Measurements from ENCODE around the gene BCDIN3D.

The BCDIN3D gene

GRCh38 chr12:49821373-49822287, 21.3 kb downstream of the BCDIN3D start:
- no peak for DNase-seq

DNA sequence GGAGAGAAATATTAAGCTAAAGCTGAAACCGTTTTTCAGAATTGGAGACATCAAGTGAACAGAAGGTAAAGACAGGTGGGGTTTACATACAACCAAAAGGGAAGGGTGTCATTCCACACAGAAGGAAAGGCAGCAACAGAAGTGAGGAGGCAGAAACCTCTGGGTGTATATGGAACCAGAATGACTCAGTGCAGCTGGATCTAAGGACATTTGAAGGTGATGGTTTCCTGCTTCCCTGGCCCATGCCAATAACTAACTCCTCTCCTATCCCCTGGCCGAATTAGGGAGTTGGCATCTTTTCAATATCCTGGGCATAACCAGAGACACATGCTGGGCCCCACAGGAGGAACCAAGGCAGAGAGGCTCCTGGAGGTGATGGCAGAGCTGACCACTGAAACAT, 23.1 kb downstream of the BCDIN3D start:
- DNase-seq: no peak

DNA sequence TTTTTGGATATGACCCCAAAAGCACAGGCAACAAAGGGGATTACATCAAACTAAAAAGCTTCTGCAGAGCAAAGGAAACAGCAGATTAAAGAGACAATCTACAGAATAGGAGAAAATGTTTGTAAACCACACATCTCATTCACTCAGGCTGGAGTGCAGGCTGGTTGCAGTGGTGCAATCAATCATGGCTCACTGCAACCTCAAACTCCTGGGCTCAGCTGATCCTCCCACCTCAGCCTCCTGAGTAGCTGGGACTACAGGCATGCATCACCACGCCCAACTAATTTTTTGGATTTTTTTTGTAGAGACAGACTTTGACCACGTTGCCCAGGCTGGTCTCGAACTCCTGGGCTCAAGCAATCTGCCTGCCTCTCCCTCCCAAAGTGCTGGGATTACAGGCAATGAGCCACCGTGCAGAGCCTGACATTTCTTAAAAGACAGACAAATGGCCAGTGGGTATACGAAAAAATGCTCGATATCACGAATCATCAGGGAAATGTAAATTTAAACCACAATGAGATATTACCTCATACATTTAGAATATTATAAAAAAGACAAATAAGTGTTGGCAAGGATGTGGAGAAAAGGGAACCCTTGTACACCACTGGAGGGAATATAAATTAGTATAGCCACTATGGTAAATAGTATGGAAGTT, 24.5 kb downstream of the BCDIN3D start:
- DNase-seq: no peak

DNA sequence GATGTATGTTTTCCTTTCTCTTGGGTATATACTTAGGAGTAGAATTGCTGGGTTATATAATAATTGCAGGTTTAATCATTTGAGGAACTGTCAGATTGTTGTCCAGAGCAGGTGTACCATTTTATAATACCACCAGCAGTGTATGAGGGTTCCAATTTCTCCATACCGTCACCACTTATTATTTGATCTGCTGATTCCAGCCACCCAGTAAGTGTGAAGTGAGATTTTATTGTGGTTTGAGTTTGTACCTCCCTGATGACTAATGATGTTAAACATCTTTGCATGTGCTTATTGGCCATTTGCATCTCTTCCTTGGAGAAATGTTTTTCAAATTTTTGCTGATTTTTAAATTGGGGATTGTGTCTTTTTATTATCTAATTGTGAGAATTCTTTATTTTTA, 29.8 kb downstream of the BCDIN3D start:
- DNase-seq: no peak

GRCh38 chr12:49811961-49812401, 30.9 kb downstream of the BCDIN3D start:
- no peak for DNase-seq

DNA sequence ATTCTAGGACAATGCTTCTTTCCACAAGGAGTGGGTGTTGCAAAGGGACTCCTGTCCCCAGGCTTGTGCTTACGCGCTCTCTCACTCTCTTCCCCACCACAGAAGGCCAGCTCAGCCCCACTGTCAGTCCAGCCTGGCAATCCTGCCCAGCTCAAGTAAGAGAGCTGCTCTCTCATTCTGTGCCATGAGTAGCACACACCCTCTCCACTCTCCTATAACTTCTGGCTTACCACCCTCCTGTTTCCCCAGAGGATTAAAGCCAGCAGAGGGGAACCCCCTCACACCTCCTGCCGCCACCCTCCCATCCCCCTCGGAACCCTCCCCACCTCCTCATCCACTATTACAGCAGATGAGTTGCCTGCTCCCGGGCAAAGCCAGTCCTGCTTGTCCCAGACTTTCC, 31.8 kb downstream of the BCDIN3D start:
- no peak for DNase-seq

DNA sequence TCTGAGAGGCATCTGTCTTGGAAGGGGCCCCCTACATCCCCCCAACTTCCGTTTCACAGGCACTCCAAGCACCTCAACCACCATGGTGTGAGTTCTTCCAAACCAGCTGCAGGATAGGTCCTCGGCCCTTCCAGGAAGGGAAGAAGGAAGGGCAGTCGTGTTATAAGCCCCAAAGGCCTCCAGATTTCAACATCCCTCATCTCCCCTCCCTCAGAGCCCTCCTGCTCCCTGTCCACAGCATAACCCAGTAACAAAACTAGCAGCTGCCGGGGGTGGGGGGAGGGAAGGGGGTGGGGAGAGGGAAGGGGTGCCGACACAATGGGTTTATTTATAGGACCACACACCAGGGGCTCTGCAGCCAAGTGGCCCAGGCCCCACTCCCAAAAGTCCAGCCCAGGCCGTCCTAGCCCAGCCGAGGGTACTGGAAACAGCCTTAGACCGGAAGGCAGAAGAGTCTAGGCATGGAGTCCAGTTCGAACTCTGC, 33.0 kb downstream of the BCDIN3D start:
- no peak for DNase-seq

DNA sequence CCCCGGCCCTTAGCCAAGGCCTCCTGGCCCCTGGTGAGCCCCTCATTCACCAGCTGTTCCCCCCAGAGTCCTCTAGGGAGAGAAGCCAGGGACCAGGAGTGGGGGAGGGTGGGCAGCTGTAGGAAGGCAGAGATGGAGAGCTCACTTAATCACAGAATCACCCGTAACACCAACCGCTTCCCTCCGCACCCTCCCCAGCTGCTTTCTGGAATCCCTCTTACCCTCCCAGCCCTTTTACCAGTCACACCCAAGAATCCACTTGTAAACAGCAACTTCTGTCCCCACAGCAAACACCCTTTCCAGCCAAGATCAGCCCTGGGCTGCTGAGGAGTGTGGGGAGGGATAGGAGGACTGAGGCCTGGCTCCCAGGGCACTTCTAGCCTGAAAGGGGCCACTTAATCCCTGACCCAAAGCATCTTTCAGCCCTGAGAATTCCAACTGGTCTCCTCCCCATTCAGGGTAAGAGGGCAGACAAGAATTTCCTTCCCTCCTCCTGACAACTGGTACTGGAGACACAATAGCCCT, 33.5 kb downstream of the BCDIN3D start:
- peak; percentile 37 for DNase-seq

GRCh38 chr12:49808686-49809380, 34.1 kb downstream of the BCDIN3D start:
- peak; percentile 54 for DNase-seq

DNA sequence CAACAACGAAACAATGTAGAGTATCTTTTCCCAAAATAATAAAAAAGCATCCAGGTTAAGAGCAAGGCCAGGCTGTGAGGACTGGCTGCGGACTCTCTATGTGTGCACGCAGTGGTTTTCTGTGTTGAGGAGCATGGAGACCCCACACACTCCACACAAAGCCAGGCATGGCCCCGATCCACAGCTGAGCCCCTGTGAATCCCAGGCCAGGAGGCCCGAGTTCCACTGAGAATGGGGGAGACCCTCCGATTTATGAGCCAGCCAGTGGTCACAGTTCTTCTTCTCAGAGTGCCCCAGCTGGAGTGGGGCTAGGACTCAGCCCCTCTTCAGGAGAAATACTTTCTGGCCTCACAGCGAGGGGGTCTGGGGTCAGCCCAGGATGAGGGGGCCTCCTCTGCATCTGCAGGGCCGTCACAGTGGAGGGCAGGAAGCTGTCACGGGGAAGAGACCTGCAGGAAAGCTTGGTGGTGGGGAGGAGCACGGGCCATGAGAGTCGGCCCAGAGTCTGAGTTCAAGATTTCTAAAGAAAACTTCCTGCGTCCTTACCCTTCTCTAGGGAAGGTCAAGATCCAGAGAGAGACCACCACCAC, 34.8 kb downstream of the BCDIN3D start:
- DNase-seq: no peak

DNA sequence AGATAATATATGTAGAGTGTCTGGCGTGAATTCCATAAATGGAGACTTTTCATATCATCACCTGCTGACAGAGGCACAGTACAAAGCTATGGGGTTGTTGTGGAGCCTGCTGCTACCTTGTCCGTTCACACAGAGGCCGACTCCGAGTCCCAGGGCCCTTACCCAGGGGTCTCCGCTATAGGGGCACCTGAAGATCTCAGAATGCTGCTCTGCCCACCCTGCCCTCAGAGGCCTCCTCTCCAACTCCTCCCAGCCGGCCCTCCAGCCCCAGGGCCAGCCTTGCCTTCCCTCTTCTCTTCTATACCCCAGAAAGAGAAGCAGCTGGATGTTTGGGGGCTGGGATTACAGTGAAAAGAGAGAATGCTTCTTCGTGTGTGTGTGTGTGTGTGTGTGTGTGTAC, 36.0 kb downstream of the BCDIN3D start:
- DNase-seq: no peak

- DNase-seq: no peak
Observed at GRCh38 chr12:49806321-49806813, 36.5 kb downstream of the BCDIN3D start.

GRCh38 chr12:49805409-49805808, 37.5 kb downstream of the BCDIN3D start:
- no peak for DNase-seq

DNA sequence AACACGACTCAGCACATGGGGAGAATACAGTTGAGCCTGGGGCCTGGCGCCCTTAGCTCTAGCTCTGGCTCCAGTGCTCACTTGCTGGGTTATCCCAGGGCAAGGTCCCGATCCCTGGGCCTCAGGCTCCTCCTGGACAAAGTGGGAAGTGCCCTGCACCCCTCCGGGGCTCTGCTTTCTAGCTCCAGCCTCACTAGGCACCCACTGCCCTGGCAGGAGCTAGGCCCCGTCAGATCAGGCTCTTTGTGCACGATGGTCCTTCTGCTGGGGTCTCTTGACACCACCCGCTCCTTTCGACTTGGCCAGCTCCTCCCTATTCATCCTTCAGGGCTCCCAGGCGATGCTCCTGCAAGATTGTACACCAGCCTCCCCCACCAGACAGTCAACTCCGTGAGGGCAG, 38.1 kb downstream of the BCDIN3D start:
- no peak for DNase-seq

- no peak for DNase-seq
Observed at GRCh38 chr12:49803693-49804450, 39.0 kb downstream of the BCDIN3D start.

GRCh38 chr12:49801141-49802063, 41.5 kb downstream of the BCDIN3D start:
- no peak for DNase-seq

- DNase-seq: no peak
Observed at GRCh38 chr12:49800421-49801140, 42.3 kb downstream of the BCDIN3D start.

- DNase-seq: no peak
Observed at GRCh38 chr12:49798934-49799333, 44.0 kb downstream of the BCDIN3D start.

GRCh38 chr12:49798248-49798647, 44.7 kb downstream of the BCDIN3D start:
- no peak for DNase-seq

DNA sequence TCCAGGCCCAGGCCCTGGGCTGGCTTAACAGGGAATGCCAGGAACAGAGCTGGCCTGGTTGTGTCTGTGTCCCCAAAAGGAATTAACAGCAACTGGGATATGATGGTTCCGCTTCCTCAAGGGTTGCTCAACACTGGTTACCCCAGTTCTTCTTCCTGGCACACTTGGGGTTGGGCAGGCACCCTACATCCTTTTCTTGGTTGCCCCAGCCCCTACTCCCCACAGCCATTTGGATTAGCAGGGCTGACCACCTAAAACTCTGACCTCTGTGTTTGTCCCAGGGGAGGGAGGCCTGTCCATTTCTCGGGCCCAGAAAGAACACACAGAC, 45.5 kb downstream of the BCDIN3D start:
- no peak for DNase-seq

All from right kidney (tissue), 1 donor.